WTC11 (cell line): ENCODE measurements around the gene CD37. TPM values are rescaled to one million over a fixed set of nuclear protein-coding genes. Genes with fewer than 3 reads are reported as not detected.
"Not testable (repeated sequence)": the region's sequence is repeated elsewhere in the genome, so short reads cannot be mapped to it uniquely, and the experiment has no call there.

Experiments
- ATAC-seq: fragments of 200-7000 bp; cut with Tn5 transposase; 2 replicates; pipeline ENCODE4 v1.10.0; 2021; ENCODE audit warnings: mild to moderate bottlenecking, moderate library complexity
- CTCF ChIA-PET: fragments of 300-600 bp; sonication (Branson Sonifier 250); formaldehyde crosslinking; loops from one replicate; lab custom pipeline; 2021; ENCODE audit warnings: antibody characterized with exemption; lab: Charles Lee
- POLR2A ChIA-PET: fragments of 350-600 bp; sonication (Branson Sonifier 250); formaldehyde crosslinking; loops from one replicate; lab custom pipeline; 2021; ENCODE audit warnings: antibody characterized with exemption; lab: Charles Lee
- DNase-seq: peaks from one replicate; pipeline ENCODE4 v3.0.0; 2021; ENCODE audit warnings: low spot score
- H3K27ac Mint-ChIP-seq: 2 replicates; pipeline ENCODE4 v1.8.0; 2021; ENCODE audit warnings: mixed read lengths
- H3K27me3 Mint-ChIP-seq: 2 replicates; pipeline ENCODE4 v1.8.0; 2021; ENCODE audit warnings: low read depth, mild to moderate bottlenecking, moderate library complexity, mixed read lengths
- H3K36me3 Mint-ChIP-seq: 2 replicates; pipeline ENCODE4 v1.8.0; 2021; ENCODE audit warnings: mixed read lengths
- H3K4me1 Mint-ChIP-seq: 2 replicates; pipeline ENCODE4 v1.8.0; 2022; ENCODE audit warnings: mixed read lengths
- H3K4me3 Mint-ChIP-seq: 2 replicates; pipeline ENCODE4 v1.8.0; 2021; ENCODE audit warnings: mild to moderate bottlenecking, moderate library complexity, mixed read lengths
- H3K9me3 Mint-ChIP-seq: 2 replicates; pipeline ENCODE4 v1.8.0; 2021; ENCODE audit warnings: mixed read lengths
- ATF1 ChIP-seq: sonication (generic); formaldehyde crosslinking; IDR thresholded peaks from 2 replicates; pipeline ENCODE4 v1.8.1; 2023; ENCODE audit warnings: mild to moderate bottlenecking, moderate library complexity, missing genetic modification reagents
- ATF6 ChIP-seq: sonication (generic); formaldehyde crosslinking; IDR thresholded peaks from 2 replicates; pipeline ENCODE4 v1.8.1; 2023; ENCODE audit warnings: mild to moderate bottlenecking, missing genetic modification reagents
- CREB1 ChIP-seq: sonication (generic); formaldehyde crosslinking; IDR thresholded peaks from 2 replicates; pipeline ENCODE4 v1.8.0; 2023; ENCODE audit warnings: mild to moderate bottlenecking, missing genetic modification reagents
- CREM ChIP-seq: sonication (generic); formaldehyde crosslinking; IDR thresholded peaks from 2 replicates; pipeline ENCODE4 v1.8.1; 2022; ENCODE audit warnings: mild to moderate bottlenecking, missing genetic modification reagents, moderate library complexity
- MAX ChIP-seq: sonication (generic); formaldehyde crosslinking; IDR thresholded peaks from 2 replicates; pipeline ENCODE4 v1.8.0; 2022; ENCODE audit warnings: mild to moderate bottlenecking, missing genetic modification reagents
- NR1H2 ChIP-seq: sonication (generic); formaldehyde crosslinking; IDR thresholded peaks from 2 replicates; pipeline ENCODE4 v1.9.0; 2021; ENCODE audit warnings: mild to moderate bottlenecking, moderate library complexity, missing genetic modification reagents
- RELA ChIP-seq: sonication (generic); formaldehyde crosslinking; IDR thresholded peaks from 2 replicates; pipeline ENCODE4 v1.8.1; 2022; ENCODE audit warnings: missing genetic modification reagents, mild to moderate bottlenecking, borderline replicate concordance
- SOX15 ChIP-seq: fragments of 250-450 bp; sonication (Bioruptor Pico); IDR thresholded peaks from 2 replicates; pipeline ENCODE4 v1.9.0; 2021; ENCODE audit warnings: mild to moderate bottlenecking
- TP53 ChIP-seq: sonication (generic); formaldehyde crosslinking; IDR thresholded peaks from 2 replicates; pipeline ENCODE4 v1.8.1; 2023; ENCODE audit warnings: mild to moderate bottlenecking, missing genetic modification reagents
- ZNF121 ChIP-seq: sonication (generic); formaldehyde crosslinking; IDR thresholded peaks from 2 replicates; pipeline ENCODE4 v1.8.0; 2023; ENCODE audit warnings: missing genetic modification reagents
- ZNF138 ChIP-seq: sonication (generic); formaldehyde crosslinking; conservative IDR thresholded peaks from 2 replicates; pipeline ENCODE4 v1.8.1; 2022; ENCODE audit warnings: mild to moderate bottlenecking, moderate library complexity, missing genetic modification reagents
- ZNF232 ChIP-seq: sonication (generic); formaldehyde crosslinking; IDR thresholded peaks from 2 replicates; pipeline ENCODE4 v1.8.0; 2022; ENCODE audit warnings: mild to moderate bottlenecking, missing genetic modification reagents
- ZNF396 ChIP-seq: fragments of 250-450 bp; sonication (Bioruptor Pico); IDR thresholded peaks from 2 replicates; pipeline ENCODE4 v1.8.0; 2021; ENCODE audit warnings: mild to moderate bottlenecking, moderate library complexity, borderline replicate concordance
- ZNF416 ChIP-seq: fragments of 250-450 bp; sonication (Bioruptor Pico); IDR thresholded peaks from 2 replicates; pipeline ENCODE4 v1.9.0; 2021; ENCODE audit warnings: mild to moderate bottlenecking, inconsistent platforms
- ZNF425 ChIP-seq: fragments of 250-450 bp; sonication (Bioruptor Pico); conservative IDR thresholded peaks from 2 replicates; pipeline ENCODE4 v1.9.0; 2021; ENCODE audit warnings: mild to moderate bottlenecking
- ZSCAN18 ChIP-seq: fragments of 250-450 bp; sonication (Bioruptor Pico); IDR thresholded peaks from 2 replicates; pipeline ENCODE4 v2.1.2; 2022; ENCODE audit warnings: mild to moderate bottlenecking, moderate library complexity
- total RNA-seq: library from RNA; stranded (reverse); gene quantifications from 3 replicates; pipeline ENCODE4 v1.2.3, GENCODE V29; 2021
- TF ChIP-seq, protein P1 (sequence below): fragments of 250-450 bp; sonication (Bioruptor Pico); IDR thresholded peaks from 2 replicates; pipeline ENCODE4 v1.9.0; 2021; ENCODE audit warnings: moderate library complexity, mild to moderate bottlenecking, inconsistent platforms, borderline replicate concordance
- TF ChIP-seq, protein P2 (sequence below): sonication (generic); formaldehyde crosslinking; IDR thresholded peaks from 2 replicates; pipeline ENCODE4 v1.8.0; 2023; ENCODE audit warnings: missing genetic modification reagents
- TF ChIP-seq, protein P3 (sequence below): sonication (generic); formaldehyde crosslinking; IDR thresholded peaks from 2 replicates; pipeline ENCODE4 v1.8.0; 2022; ENCODE audit warnings: mild to moderate bottlenecking, missing genetic modification reagents

The CD37 gene
- total RNA-seq, 1 experiment from 2014 or later: 1.6 TPM

DNA sequence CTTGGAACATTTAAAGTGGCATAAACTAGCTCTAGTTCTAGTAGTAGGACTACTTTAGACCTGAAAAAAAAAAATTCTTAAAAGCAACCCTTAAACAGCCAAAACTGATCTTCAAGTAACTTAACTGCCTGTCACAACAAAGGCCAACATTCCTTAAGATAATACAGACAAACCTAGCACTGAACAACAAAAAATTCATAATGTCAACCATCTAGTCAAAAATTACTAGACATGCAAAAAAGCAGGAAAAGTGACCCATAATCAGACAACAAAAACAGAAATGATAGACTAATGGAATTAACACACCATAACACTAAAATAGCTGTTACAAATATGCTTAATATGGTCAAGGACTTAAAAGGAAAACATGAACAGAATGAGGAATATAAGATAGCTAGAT lies 16.9 kb upstream of the CD37 start:
- POLR2A ChIA-PET: no interaction called here

GRCh38 chr19:49324801-49325576 lies 10.2 kb upstream of the CD37 start, which contains the start of gene SLC6A16:
TSS of gene SLC6A16 (minus strand) at chr19:49325191. CDS start at chr19:49311347, 13,844 bp downstream.
- H3K27me3 Mint-ChIP-seq: peaks cover 18% of the 10 kb centered on the region
- no peaks in the 10 kb centered on the region for H3K4me1 Mint-ChIP-seq
- H3K27ac Mint-ChIP-seq: no peak within 1 kb of the TSS
- peaks cover 28% of the 10 kb centered on the region for H3K9me3 Mint-ChIP-seq
- H3K4me3 Mint-ChIP-seq: no peak within 1 kb of the TSS
- DNase-seq (no peak), ATAC-seq (no peak)
- H3K36me3 Mint-ChIP-seq: peaks cover 15% of the 10 kb centered on the region
- ChIA-PET POLR2A (no interaction called here), CTCF (interaction anchor here (0.6 to 1.2 kb wide), 5 partner anchors 23 to 80 kb away, joined by 3 to 4 read pairs (median 3); no protein-coding TSS in a partner anchor)
- no peak for TF ChIP-seq CREB1
- no peak for TF ChIP-seq ATF6 (CRISPR knock-in tag)
- TF ChIP-seq NR1H2: no peak
- TF ChIP-seq ZNF138: no peak
- TF ChIP-seq CREM: no peak
- TF ChIP-seq MAX: no peak
- TF ChIP-seq ATF1 (CRISPR knock-in tag): no peak
- TF ChIP-seq, protein P1, sequence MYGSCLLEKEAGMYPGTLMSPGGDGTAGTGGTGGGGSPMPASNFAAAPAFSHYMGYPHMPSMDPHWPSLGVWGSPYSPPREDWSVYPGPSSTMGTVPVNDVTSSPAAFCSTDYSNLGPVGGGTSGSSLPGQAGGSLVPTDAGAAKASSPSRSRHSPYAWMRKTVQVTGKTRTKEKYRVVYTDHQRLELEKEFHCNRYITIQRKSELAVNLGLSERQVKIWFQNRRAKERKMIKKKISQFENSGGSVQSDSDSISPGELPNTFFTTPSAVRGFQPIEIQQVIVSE: no peak
- TF ChIP-seq, protein P2, sequence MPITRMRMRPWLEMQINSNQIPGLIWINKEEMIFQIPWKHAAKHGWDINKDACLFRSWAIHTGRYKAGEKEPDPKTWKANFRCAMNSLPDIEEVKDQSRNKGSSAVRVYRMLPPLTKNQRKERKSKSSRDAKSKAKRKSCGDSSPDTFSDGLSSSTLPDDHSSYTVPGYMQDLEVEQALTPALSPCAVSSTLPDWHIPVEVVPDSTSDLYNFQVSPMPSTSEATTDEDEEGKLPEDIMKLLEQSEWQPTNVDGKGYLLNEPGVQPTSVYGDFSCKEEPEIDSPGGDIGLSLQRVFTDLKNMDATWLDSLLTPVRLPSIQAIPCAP (CRISPR knock-in tag): no peak
- TF ChIP-seq, protein P3, sequence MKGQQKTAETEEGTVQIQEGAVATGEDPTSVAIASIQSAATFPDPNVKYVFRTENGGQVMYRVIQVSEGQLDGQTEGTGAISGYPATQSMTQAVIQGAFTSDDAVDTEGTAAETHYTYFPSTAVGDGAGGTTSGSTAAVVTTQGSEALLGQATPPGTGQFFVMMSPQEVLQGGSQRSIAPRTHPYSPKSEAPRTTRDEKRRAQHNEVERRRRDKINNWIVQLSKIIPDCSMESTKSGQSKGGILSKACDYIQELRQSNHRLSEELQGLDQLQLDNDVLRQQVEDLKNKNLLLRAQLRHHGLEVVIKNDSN (CRISPR knock-in tag): no peak
- TF ChIP-seq SOX15 (CRISPR knock-in tag): no peak
- TF ChIP-seq ZSCAN18 (CRISPR knock-in tag): no peak
- TF ChIP-seq RELA (CRISPR knock-in tag): no peak
- TF ChIP-seq, all 79 proteins: peak for 0

More for the DNA sequence above, 16.9 kb upstream of the CD37 start:
- ATAC-seq (no peak), DNase-seq (no peak)
- Mint-ChIP-seq H3K4me1 (no peaks in the 10 kb centered on the region), H3K27ac (no peak overlapping the region), H3K36me3 (peaks cover 28% of the 10 kb centered on the region), H3K4me3 (no peak overlapping the region), H3K27me3 (peaks cover 12% of the 10 kb centered on the region), H3K9me3 (peaks cover 42% of the 10 kb centered on the region)
- CTCF ChIA-PET: interaction anchor here (1.2 to 1.7 kb wide), 2 partner anchors 9 to 17 kb away, joined by 4 to 5 read pairs; no protein-coding TSS in a partner anchor
- TF ChIP-seq, protein P2 (CRISPR knock-in tag): no peak
- no peak for TF ChIP-seq ZNF232 (CRISPR knock-in tag)
- no peak for TF ChIP-seq ZNF121
- TF ChIP-seq ZNF416: no peak
- TF ChIP-seq ZNF396 (CRISPR knock-in tag): no peak
- TF ChIP-seq TP53 (CRISPR knock-in tag): no peak
- TF ChIP-seq ZNF425 (CRISPR knock-in tag): no peak
- no peak for TF ChIP-seq ZSCAN18 (CRISPR knock-in tag)
- TF ChIP-seq SOX15 (CRISPR knock-in tag): no peak

DNA sequence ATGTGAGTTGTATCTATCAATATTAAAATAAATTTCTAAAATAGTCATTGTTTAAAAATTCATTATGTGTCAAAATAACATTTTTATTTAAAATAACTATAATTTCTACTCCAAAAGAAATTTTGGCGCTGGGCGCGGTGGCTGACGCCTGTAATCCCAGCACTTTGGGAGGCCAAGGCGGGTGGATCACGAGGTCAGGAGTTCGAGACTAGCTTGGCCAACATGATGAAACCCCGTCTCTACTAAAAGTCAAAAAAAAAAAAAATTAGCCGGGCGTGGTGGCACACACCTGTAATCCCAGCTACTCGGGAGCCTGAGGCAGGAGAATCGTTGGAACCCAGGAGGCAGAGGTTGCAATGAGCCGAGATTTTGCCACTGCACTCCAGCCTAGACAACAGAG lies 9.4 kb upstream of the CD37 start:
- H3K36me3 Mint-ChIP-seq: peaks cover 12% of the 10 kb centered on the region
- CTCF ChIA-PET: interaction anchor here (1.2 to 1.4 kb wide), 2 partner anchors 24 to 198 kb away, joined by 4 read pairs; no protein-coding TSS in a partner anchor
- H3K4me3 Mint-ChIP-seq, H3K27ac Mint-ChIP-seq, ATAC-seq, H3K4me1 Mint-ChIP-seq, DNase-seq, POLR2A ChIA-PET: not testable (repeated sequence)
- peaks cover 15% of the 10 kb centered on the region for H3K27me3 Mint-ChIP-seq
- peaks cover 22% of the 10 kb centered on the region for H3K9me3 Mint-ChIP-seq
